CD4-positive, alpha-beta T cell (primary cell): ENCODE data around the gene ERVK3-1. TPM values are rescaled to one million over a fixed set of nuclear protein-coding genes. Genes with fewer than 3 reads are reported as not detected.

ENCODE experiments used
- ATAC-seq: fragments of 200-7000 bp; cut with Tn5 transposase; one replicate; pipeline ENCODE4 v1.10.0; 2022; ENCODE audit warnings: mild to moderate bottlenecking; ENCODE audit not compliant: poor library complexity
- CTCF ChIA-PET: fragments of 350-600 bp; sonication (Branson Sonifier 250); formaldehyde crosslinking; loops from one replicate; lab custom pipeline; 2021; ENCODE audit warnings: antibody characterized with exemption, inconsistent platforms; lab: Charles Lee
- POLR2A ChIA-PET: fragments of 350-600 bp; sonication (Branson Sonifier 250); formaldehyde crosslinking; loops from one replicate; lab custom pipeline; 2021; ENCODE audit warnings: antibody characterized with exemption, inconsistent platforms; lab: Charles Lee
- DNase-seq, 14 experiments: peaks; one replicate each; pipeline ENCODE4 v3.0.0-alpha.2; 2013 to 2020; ENCODE audit warnings: mixed read lengths in 2 of 14
- H3K27ac ChIP-seq, 2 donors: one replicate each; pipeline versions ENCODE4 v1.5.1 to v1.7.0; 2013; ENCODE audit warnings: low read length in 2 of 2, low read depth in 1 of 2, mild to moderate bottlenecking in 1 of 2
- H3K27me3 ChIP-seq, 2 experiments: 1 replicate in 1 of 2; 2 replicates in 1 of 2; pipeline versions ENCODE4 v1.6.1 to v1.7.0; 2013; ENCODE audit warnings: low read length in 2 of 2, control low read depth in 1 of 2, mild to moderate bottlenecking in 1 of 2, moderate library complexity in 1 of 2; ENCODE audit not compliant: insufficient read depth in 2 of 2, control insufficient read depth in 1 of 2
- H3K36me3 ChIP-seq: one replicate; pipeline ENCODE4 v1.6.1; 2013; ENCODE audit warnings: low read length, control low read depth; ENCODE audit not compliant: insufficient read depth
- H3K4me1 ChIP-seq: one replicate; pipeline ENCODE4 v1.6.1; 2013; ENCODE audit warnings: low read length, control low read depth; ENCODE audit not compliant: insufficient read depth
- H3K4me3 ChIP-seq: one replicate; pipeline ENCODE4 v1.5.1; 2013; ENCODE audit warnings: mild to moderate bottlenecking, low read length, moderate library complexity
- H3K9me3 ChIP-seq, 2 experiments: 1 replicate in 1 of 2; 2 replicates in 1 of 2; pipeline versions ENCODE4 v1.6.1 to v1.7.0; 2013; ENCODE audit warnings: low read length in 2 of 2, mild to moderate bottlenecking in 2 of 2, control low read depth in 1 of 2, moderate library complexity in 1 of 2; ENCODE audit not compliant: control insufficient read depth in 1 of 2, insufficient read depth in 1 of 2
- H3K27ac Mint-ChIP-seq: one replicate; pipeline ENCODE4 v1.8.0; 2020; ENCODE audit warnings: mixed read lengths
- H3K27me3 Mint-ChIP-seq: one replicate; pipeline ENCODE4 v1.8.0; 2021; ENCODE audit warnings: mixed read lengths
- H3K36me3 Mint-ChIP-seq: one replicate; pipeline ENCODE4 v1.8.0; 2021; ENCODE audit warnings: low read depth, mixed read lengths
- H3K4me1 Mint-ChIP-seq: one replicate; pipeline ENCODE4 v1.8.0; 2021; ENCODE audit warnings: low read depth, mixed read lengths
- H3K4me3 Mint-ChIP-seq: one replicate; pipeline ENCODE4 v1.8.0; 2020; ENCODE audit warnings: mild to moderate bottlenecking, mixed read lengths
- H3K9me3 Mint-ChIP-seq: one replicate; pipeline ENCODE4 v1.8.0; 2020; ENCODE audit warnings: mixed read lengths
- intact Hi-C, 2 experiments: fragments of 100-400 bp; cut with DNase I in 1 of 2; cut with micrococcal nuclease in 1 of 2; formaldehyde crosslinking; loops; one replicate each; pipeline versions ENCODE4 v1.15.1 to v1.9.0; 2023 to 2025; cut with DNase I, micrococcal nuclease
- total RNA-seq, 174 experiments: library from RNA in 2 of 174; stranded (reverse) in 2 of 174; gene quantifications; one replicate each; pipeline ENCODE4 v1.2.3 and lab custom pipeline; 2021 to 2026
- TF ChIP-seq, protein P1 (sequence below): fragments of 200-600 bp; IDR thresholded peaks from one replicate; pipeline ENCODE4 v1.8.0; 2022; ENCODE audit warnings: antibody characterized with exemption, mild to moderate bottlenecking

Gene ERVK3-1
- total RNA-seq, 2 experiments from 2014 or later, result 150 to 153 TPM

DNA sequence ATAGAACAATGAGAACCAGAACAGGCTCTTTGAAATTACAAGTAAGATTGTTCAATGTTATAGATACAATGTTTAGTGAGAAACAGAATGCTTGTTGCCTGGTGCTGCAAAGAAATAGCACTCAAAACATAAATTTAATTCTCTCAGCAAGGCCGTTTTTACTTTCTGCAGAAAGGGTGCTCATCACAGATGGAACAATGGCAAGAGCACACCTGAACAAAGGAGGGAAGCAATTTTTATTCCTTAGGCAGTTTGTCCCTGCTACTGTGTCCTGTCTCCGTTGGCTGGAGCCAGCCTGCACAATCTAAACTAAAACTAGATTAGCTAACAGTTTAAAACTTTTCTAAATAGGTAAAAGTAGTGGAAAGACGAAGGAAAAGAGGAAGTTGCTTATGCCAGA is 36.8 kb upstream of the ERVK3-1 start:
- no peak for DNase-seq
- H3K27ac ChIP-seq, result no peak overlapping the region
- H3K9me3 ChIP-seq, result peaks cover 88 to 93% of the 10 kb centered on the region in 2 experiments
- Mint-ChIP-seq H3K4me1 (no peaks in the 10 kb centered on the region), H3K36me3 (peaks cover 79% of the 10 kb centered on the region), H3K9me3 (peaks cover 4% of the 10 kb centered on the region), H3K27me3 (no peaks in the 10 kb centered on the region), H3K27ac (no peak overlapping the region), H3K4me3 (no peak overlapping the region)
- POLR2A ChIA-PET, result interaction anchor here (1.2 to 1.7 kb wide), 2 partner anchors 10 to 85 kb away, joined by 3 to 5 read pairs; partner anchors contain the start of genes ZNF274 and ZNF8
- no peak overlapping the region for H3K4me3 ChIP-seq
- peaks cover 16% of the 10 kb centered on the region for H3K36me3 ChIP-seq
- TF ChIP-seq, protein P1, sequence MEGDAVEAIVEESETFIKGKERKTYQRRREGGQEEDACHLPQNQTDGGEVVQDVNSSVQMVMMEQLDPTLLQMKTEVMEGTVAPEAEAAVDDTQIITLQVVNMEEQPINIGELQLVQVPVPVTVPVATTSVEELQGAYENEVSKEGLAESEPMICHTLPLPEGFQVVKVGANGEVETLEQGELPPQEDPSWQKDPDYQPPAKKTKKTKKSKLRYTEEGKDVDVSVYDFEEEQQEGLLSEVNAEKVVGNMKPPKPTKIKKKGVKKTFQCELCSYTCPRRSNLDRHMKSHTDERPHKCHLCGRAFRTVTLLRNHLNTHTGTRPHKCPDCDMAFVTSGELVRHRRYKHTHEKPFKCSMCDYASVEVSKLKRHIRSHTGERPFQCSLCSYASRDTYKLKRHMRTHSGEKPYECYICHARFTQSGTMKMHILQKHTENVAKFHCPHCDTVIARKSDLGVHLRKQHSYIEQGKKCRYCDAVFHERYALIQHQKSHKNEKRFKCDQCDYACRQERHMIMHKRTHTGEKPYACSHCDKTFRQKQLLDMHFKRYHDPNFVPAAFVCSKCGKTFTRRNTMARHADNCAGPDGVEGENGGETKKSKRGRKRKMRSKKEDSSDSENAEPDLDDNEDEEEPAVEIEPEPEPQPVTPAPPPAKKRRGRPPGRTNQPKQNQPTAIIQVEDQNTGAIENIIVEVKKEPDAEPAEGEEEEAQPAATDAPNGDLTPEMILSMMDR, result no peak
- CTCF ChIA-PET, result no interaction called here
- intact Hi-C loops, result no loop called here
- ATAC-seq, result no peak
- H3K4me1 ChIP-seq, result no peaks in the 10 kb centered on the region
- H3K27me3 ChIP-seq, result no peaks in the 10 kb centered on the region

DNA sequence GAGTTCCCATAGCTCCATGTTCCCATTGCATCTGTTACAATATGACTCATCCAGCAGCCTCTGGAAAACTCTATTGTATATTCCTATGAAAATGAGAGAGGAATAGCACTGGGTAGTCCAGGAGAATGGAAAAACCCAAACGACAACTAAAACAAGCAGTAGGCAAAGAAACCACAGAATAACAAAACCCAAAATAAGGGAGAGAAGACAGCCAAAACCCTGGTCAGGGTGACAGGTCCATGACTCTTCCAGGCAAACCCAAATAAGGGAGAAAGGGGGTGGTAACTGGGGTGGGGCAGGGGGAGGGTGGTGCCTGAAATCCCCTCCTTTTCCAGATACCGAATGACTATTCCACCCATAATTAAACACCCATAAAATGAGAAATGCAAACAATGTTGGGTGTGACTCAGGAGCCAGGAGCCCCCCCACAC is 30.4 kb upstream of the ERVK3-1 start:
- ATAC-seq, result no peak
- Mint-ChIP-seq H3K27me3 (no peaks in the 10 kb centered on the region), H3K4me1 (peaks cover 20% of the 10 kb centered on the region), H3K4me3 (no peak overlapping the region), H3K9me3 (peaks cover 4% of the 10 kb centered on the region), H3K36me3 (peaks cover 82% of the 10 kb centered on the region), H3K27ac (no peak overlapping the region)
- Histone ChIP-seq H3K27ac (no peak overlapping the region), H3K36me3 (peaks cover 25% of the 10 kb centered on the region), H3K4me3 (no peak overlapping the region), H3K27me3 (no peaks in the 10 kb centered on the region), H3K9me3 (peaks cover 53 to 57% of the 10 kb centered on the region in 2 experiments), H3K4me1 (peaks cover 22% of the 10 kb centered on the region)
- TF ChIP-seq, protein P1, result no peak
- CTCF ChIA-PET, result no interaction called here
- POLR2A ChIA-PET, result no interaction called here
- DNase-seq, result no peak
- intact Hi-C loops, result loop anchor here (5.0 to 10.0 kb wide), 3 partner anchors 47 to 547 kb away; partner anchors contain the start of genes ZNF544 (in 2 of the 2) and ZNF671 (in 1 of the 2)

DNA sequence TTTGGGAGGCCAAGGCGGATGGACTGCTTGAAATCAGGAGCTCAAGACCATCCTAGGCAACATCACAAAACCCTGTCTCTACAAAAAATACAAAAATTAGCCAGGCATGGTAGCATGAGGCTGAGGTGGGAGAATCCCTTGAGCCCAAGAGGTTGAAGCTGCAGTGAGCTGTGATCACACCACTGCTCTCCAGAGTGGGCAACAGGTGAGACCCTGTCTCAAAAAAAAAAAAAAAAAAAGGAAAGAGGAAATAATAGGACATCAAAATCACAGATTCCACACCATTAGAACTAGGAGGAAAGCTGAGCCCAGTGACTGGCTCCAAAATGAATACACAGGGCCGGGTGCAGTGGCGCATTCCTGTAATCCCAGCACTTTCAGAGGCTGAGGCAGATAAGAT is 29.6 kb upstream of the ERVK3-1 start:
- POLR2A ChIA-PET, result interaction anchor here (1.0 kb wide), 1 partner anchor 92 kb away, joined by 5 read pairs; the partner anchor contains the start of gene ZNF274
- DNase-seq (no peak), ATAC-seq (no peak)
- H3K9me3 ChIP-seq, result peaks cover 45 to 52% of the 10 kb centered on the region in 2 experiments
- H3K36me3 ChIP-seq, result peaks cover 25% of the 10 kb centered on the region
- Mint-ChIP-seq H3K27me3 (no peaks in the 10 kb centered on the region), H3K4me1 (peaks cover 28% of the 10 kb centered on the region), H3K4me3 (no peak overlapping the region), H3K9me3 (peaks cover 2% of the 10 kb centered on the region), H3K36me3 (peaks cover 80% of the 10 kb centered on the region), H3K27ac (no peak overlapping the region)
- no peak overlapping the region for H3K4me3 ChIP-seq
- peaks cover 29% of the 10 kb centered on the region for H3K4me1 ChIP-seq
- TF ChIP-seq, protein P1, result no peak
- intact Hi-C loops, result loop anchor here (5.0 to 10.0 kb wide), 3 partner anchors 48 to 548 kb away; partner anchors contain the start of genes ZNF544 (in 2 of the 2) and ZNF671 (in 1 of the 2)
- H3K27me3 ChIP-seq, result no peaks in the 10 kb centered on the region
- H3K27ac ChIP-seq, result no peak overlapping the region
- CTCF ChIA-PET, result no interaction called here
